Large intestine (tissue), 12 donors: ENCODE data around the gene NKX3-2. TPM values are rescaled to one million over a fixed set of nuclear protein-coding genes. Genes with fewer than 3 reads are reported as not detected.
A peak's percentile ranks its signal among the peaks of the same experiment; 100 is the strongest.

ENCODE experiments used
- DNase-seq, 2 donors: peaks; one replicate each; pipeline versions ENCODE4 v3.0.0 to v3.0.0-alpha.2; 2013
- H3K27ac ChIP-seq: one replicate; pipeline ENCODE4 v1.5.1; 2013; ENCODE audit warnings: low read length
- H3K27me3 ChIP-seq: 2 replicates; pipeline ENCODE4 v1.6.1; 2013; ENCODE audit warnings: low read length; ENCODE audit not compliant: control insufficient read depth, insufficient read depth
- H3K36me3 ChIP-seq: 2 replicates; pipeline ENCODE4 v1.6.1; 2013; ENCODE audit warnings: low read length; ENCODE audit not compliant: control insufficient read depth, insufficient read depth
- H3K4me1 ChIP-seq: one replicate; pipeline ENCODE4 v1.6.1; 2013; ENCODE audit warnings: low read length; ENCODE audit not compliant: control insufficient read depth, insufficient read depth
- H3K4me3 ChIP-seq: one replicate; pipeline ENCODE4 v1.5.1; 2013; ENCODE audit warnings: low read length
- H3K9me3 ChIP-seq: one replicate; pipeline ENCODE4 v1.6.1; 2013; ENCODE audit warnings: mild to moderate bottlenecking, low read depth, low read length, moderate library complexity; ENCODE audit not compliant: control insufficient read depth
- WGBS: methylation state at CpG from one replicate; pipeline ENCODE4 v1.1.5; 2013; ENCODE audit warnings: low lambda C conversion rate; ENCODE audit not compliant: insufficient coverage; 5-methylcytosine and 5-hydroxymethylcytosine counted together
- long read RNA-seq, 11 donors: transcript quantifications; one replicate each; lab custom pipeline, GENCODE V29; 2026
- polyA plus RNA-seq: library from polyadenylated mRNA; unstranded; fragments of 120-200 nt; gene quantifications from one replicate; pipeline ENCODE4 v1.2.1, GENCODE V29; 2013

The NKX3-2 gene
- 1.7 TPM for polyA plus RNA-seq
- long read RNA-seq, donor 1, partial matches to known transcripts, result 0 of 1 reads
- long read RNA-seq, donor 1, other reads (novel, unspliced or antisense), result 0 of 1 reads
- long read RNA-seq, donor 2, result 0 reads
- long read RNA-seq, donor 3, result 0 reads
- long read RNA-seq, donor 4, result 0 reads
- long read RNA-seq, donor 5, partial matches to known transcripts, result 0 of 1 reads
- long read RNA-seq, donor 5, other reads (novel, unspliced or antisense), result 0 of 1 reads
- long read RNA-seq, donor 6, result 0 reads
- long read RNA-seq, donor 7, partial matches to known transcripts, result 0 of 1 reads
- long read RNA-seq, donor 7, other reads (novel, unspliced or antisense), result 0 of 1 reads
- long read RNA-seq, donor 8, partial matches to known transcripts, result 0 of 1 reads
- long read RNA-seq, donor 8, other reads (novel, unspliced or antisense), result 0 of 1 reads
- long read RNA-seq, donor 9, result 0 reads
- long read RNA-seq, donor 10, partial matches to known transcripts, result 0 of 1 reads
- long read RNA-seq, donor 10, other reads (novel, unspliced or antisense), result 0 of 1 reads
- long read RNA-seq, donor 11, result 0 reads

- Histone ChIP-seq H3K4me1 (peaks cover 15% of the 10 kb centered on the region), H3K9me3 (peaks cover 13% of the 10 kb centered on the region), H3K4me3 (peak within 1 kb of the TSS; percentile 51), H3K27ac (peak within 1 kb of the TSS; percentile 58), H3K27me3 (peaks cover 93% of the 10 kb centered on the region), H3K36me3 (no peaks in the 10 kb centered on the region)
- WGBS, result no CpG with 5 or more reads among the region's 96 CpGs
- peak in 1 of 2 donors; percentile 39 for DNase-seq
These were observed at the start of gene NKX3-2 for GRCh38 chr4:13543839-13544605. NKX3-2 (minus strand) TSS chr4:13544508; CDS start chr4:13544414, 94 bp downstream.

DNA sequence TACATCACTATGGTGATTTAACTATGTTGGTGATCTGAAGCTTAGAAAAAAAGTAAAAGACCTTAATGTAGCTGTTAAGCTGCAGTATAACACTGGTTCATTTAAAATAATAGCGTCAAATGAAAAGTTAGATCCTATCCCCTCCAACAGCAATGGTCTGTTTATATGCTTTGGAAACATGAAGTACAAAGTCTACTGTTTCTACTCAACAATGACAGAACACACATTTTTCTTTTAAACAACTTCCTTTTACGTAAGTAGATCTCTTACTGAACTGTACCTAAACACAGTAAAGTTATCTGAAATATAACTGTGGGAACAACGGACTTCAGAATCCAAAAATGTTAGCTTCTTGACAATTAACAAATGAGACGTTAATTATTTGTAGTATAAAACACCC lies 47.9 kb upstream of the NKX3-2 start:
- WGBS, result 70% methylated on average over 3 of the region's 4 CpGs
- no peak overlapping the region for H3K27ac ChIP-seq
- peaks cover 66% of the 10 kb centered on the region for H3K36me3 ChIP-seq

DNA sequence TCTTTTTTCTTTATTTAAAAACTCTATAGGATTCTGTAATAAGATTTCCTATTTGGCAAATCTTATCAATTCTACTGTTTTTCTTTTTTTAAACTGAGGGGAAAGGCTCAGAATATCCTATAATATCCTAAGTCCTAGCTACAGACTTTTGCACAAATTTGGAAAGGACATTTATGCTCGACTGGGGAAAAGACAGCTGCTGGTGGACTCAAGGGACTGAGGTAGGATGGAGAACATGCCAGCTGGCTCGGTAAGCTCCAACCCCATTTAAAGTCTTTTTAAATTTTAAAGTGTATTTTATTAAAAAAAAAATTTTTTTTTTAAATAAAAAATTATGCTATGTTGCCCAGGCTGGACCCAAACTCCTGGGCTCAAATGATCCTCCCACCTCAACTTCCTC lies 46.5 kb upstream of the NKX3-2 start:
- 100% methylated on average over 2 of the region's 2 CpGs for WGBS
- Histone ChIP-seq H3K4me3 (no peak overlapping the region), H3K36me3 (peaks cover 66% of the 10 kb centered on the region), H3K4me1 (no peaks in the 10 kb centered on the region), H3K27me3 (no peaks in the 10 kb centered on the region), H3K27ac (no peak overlapping the region), H3K9me3 (no peaks in the 10 kb centered on the region)
- no peak for DNase-seq

More for the DNA sequence above, 47.9 kb upstream of the NKX3-2 start:
- no peaks in the 10 kb centered on the region for H3K4me1 ChIP-seq
- no peak for DNase-seq
- H3K4me3 ChIP-seq, result no peak overlapping the region
- no peaks in the 10 kb centered on the region for H3K27me3 ChIP-seq
- H3K9me3 ChIP-seq, result no peaks in the 10 kb centered on the region

DNA sequence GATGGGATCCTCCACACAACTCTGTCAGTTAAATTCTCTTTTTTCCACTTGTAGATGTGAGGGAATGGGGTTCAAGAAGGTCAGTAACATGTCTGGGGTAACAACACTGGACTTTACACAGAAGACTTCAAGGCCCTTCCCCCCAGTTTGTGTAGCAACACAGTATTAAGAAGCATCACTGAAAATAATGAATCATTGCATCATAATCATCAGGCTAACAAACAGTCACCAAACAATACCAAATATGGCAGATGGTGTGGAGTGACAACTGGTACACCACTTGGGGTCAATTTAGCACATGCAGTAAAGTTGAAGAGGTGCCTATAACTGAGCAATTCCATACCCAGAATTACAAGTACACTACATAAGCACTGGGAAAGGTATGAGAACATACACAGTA lies 44.6 kb upstream of the NKX3-2 start:
- H3K4me3 ChIP-seq, result no peak overlapping the region
- no peaks in the 10 kb centered on the region for H3K4me1 ChIP-seq
- no peak overlapping the region for H3K27ac ChIP-seq
- H3K36me3 ChIP-seq, result peaks cover 65% of the 10 kb centered on the region
- no peak for DNase-seq
- H3K27me3 ChIP-seq, result no peaks in the 10 kb centered on the region
- H3K9me3 ChIP-seq, result no peaks in the 10 kb centered on the region

GRCh38 chr4:13584481-13584880 lies 40.2 kb upstream of the NKX3-2 start:
- WGBS, result 92% methylated on average over 4 of the region's 5 CpGs
- no peaks in the 10 kb centered on the region for H3K9me3 ChIP-seq
- H3K27me3 ChIP-seq, result no peaks in the 10 kb centered on the region
- no peak overlapping the region for H3K4me3 ChIP-seq
- H3K27ac ChIP-seq, result no peak overlapping the region
- no peak for DNase-seq
- H3K36me3 ChIP-seq, result peaks cover 66% of the 10 kb centered on the region
- no peaks in the 10 kb centered on the region for H3K4me1 ChIP-seq

DNA sequence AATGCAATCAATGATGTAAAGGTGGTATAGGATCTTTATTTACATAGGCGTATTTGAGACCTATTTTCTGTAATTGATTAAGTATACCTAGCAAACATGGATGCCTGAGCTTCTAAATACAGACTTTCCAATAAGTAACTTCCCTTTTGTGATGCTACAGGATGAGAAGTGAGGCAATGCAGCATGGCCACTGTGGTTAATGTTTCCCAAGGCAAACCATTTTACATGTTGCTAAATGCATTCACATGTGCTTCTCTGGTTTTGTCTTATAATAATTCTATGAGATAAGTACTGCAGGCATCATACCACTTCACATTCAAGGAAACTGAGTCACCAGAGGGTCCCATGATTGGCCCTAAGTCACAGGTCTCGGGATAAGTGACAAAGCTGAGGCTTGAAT lies 35.7 kb upstream of the NKX3-2 start:
- Histone ChIP-seq H3K36me3 (peaks cover 67% of the 10 kb centered on the region), H3K4me3 (no peak overlapping the region), H3K27ac (no peak overlapping the region), H3K9me3 (no peaks in the 10 kb centered on the region), H3K27me3 (no peaks in the 10 kb centered on the region), H3K4me1 (no peaks in the 10 kb centered on the region)
- DNase-seq, result no peak
- 100% methylated on average over 1 of the region's 2 CpGs for WGBS

DNA sequence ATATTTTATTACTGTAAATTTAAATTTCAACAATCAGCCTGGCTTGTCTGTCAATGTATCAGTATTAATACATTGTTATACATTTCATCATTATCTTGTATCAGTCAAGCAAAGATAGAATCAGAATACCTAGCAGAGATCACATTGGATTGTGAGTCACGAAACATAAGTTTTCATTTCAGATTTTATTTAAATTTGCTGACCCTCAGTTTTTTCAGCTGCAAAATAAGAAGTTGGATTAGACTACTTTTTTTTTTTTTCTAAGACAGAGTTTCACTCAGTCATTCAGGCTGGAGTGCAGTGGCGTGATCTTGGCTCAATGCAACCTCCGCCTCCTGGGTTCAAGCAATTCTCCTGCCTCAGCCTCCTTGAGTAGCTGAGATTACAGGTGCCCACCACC lies 33.4 kb upstream of the NKX3-2 start:
- Histone ChIP-seq H3K4me3 (no peak overlapping the region), H3K36me3 (peaks cover 72% of the 10 kb centered on the region), H3K9me3 (no peaks in the 10 kb centered on the region), H3K27me3 (no peaks in the 10 kb centered on the region), H3K27ac (no peak overlapping the region), H3K4me1 (no peaks in the 10 kb centered on the region)
- no peak for DNase-seq
- WGBS, result no CpG with 5 or more reads among the region's 3 CpGs

- WGBS, result no CpG with 5 or more reads among the region's 2 CpGs
- Histone ChIP-seq H3K4me1 (no peaks in the 10 kb centered on the region), H3K9me3 (no peaks in the 10 kb centered on the region), H3K36me3 (peaks cover 72% of the 10 kb centered on the region), H3K27me3 (no peaks in the 10 kb centered on the region), H3K4me3 (no peak overlapping the region), H3K27ac (no peak overlapping the region)
- DNase-seq, result no peak
These were observed 26.6 kb upstream of the NKX3-2 start for GRCh38 chr4:13570916-13571315.

DNA sequence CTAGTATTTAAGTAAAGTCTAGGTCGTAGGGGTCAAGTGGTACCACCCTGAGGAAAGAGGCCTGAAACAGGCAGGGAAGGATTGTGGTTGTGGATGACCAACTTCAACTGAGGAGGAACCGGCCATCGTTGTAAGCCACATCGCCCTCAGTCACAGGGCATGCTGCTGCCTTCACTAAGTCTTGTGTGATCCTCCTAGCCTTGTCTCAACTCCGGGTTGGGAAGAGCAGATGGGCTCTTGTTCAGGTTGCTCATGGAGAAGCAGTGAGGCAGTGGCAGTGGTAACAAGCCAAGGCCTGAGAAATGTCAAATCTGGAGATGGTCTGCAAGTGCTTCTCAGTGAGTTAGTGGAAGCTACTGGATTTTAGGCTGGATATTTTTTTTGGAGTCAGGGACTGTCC lies 22.8 kb upstream of the NKX3-2 start:
- no peak overlapping the region for H3K4me3 ChIP-seq
- no peaks in the 10 kb centered on the region for H3K27me3 ChIP-seq
- H3K9me3 ChIP-seq, result no peaks in the 10 kb centered on the region
- no peaks in the 10 kb centered on the region for H3K4me1 ChIP-seq
- H3K36me3 ChIP-seq, result peaks cover 42% of the 10 kb centered on the region
- no peak overlapping the region for H3K27ac ChIP-seq
- no peak for DNase-seq
- WGBS, result no CpG with 5 or more reads among the region's 5 CpGs

DNA sequence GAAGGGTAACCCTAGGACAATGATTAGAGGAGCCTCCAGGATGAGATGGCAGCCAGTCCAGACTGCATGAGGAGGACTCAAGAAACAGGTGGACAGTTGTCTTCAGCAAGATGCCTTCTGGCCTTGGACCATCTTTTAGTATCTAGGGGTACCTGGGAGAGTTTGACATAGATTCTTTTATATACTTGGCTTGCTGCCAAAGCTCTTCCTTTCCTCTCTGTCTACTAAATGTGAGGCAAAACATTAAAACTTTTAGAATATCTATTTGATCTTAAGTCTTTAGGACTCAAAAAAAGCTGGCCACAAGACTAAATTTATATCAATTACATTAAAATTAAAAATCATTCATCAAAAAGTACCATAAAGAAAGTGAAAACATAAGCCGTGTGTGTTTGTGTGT lies 18.6 kb upstream of the NKX3-2 start:
- Histone ChIP-seq H3K9me3 (no peaks in the 10 kb centered on the region), H3K27ac (no peak overlapping the region), H3K36me3 (peaks cover 9% of the 10 kb centered on the region), H3K4me1 (no peaks in the 10 kb centered on the region), H3K4me3 (no peak overlapping the region), H3K27me3 (peaks cover 4% of the 10 kb centered on the region)
- WGBS, result 100% methylated on average over 1 of the region's 1 CpG
- DNase-seq, result no peak
